ENCODE measurements around the gene UAP1L1. TPM values are rescaled to one million over a fixed set of nuclear protein-coding genes. Genes with fewer than 3 reads are reported as not detected.

UAP1L1 gene
- total RNA-seq, 1 donor from 2014 or later: 17.2 TPM

GRCh38 chr9:137076636-137077009, 694 bp upstream of the UAP1L1 start:
- Mint-ChIP-seq H3K27me3 (no peaks in the 10 kb centered on the region), H3K27ac (peak overlapping the region; percentile 35), H3K4me3 (peak overlapping the region; percentile 77), H3K36me3 (ENCODE audit: low read depth) (peaks cover 7% of the 10 kb centered on the region), H3K9me3 (no peaks in the 10 kb centered on the region), H3K4me1 (peaks cover 21% of the 10 kb centered on the region)
- ATAC-seq (ENCODE audit: low read depth) (no peak), DNase-seq (no peak)
- CTCF ChIA-PET: interaction anchor here (0.7 to 1.3 kb wide), 3 partner anchors 11 to 41 kb away, joined by 3 read pairs; no protein-coding TSS in a partner anchor
- POLR2A ChIA-PET: interaction anchor here (0.6 to 2.3 kb wide), 5 partner anchors 9 to 196 kb away, joined by 3 to 21 read pairs (median 3); partner anchors contain the start of genes MAN1B1 and NELFB
- intact Hi-C loops (cut with micrococcal nuclease): loop anchor here (1.0 kb wide), 1 partner anchor 9 kb away; no protein-coding TSS in a partner anchor
- no peak for TF ChIP-seq CTCF (IDR thresholded peaks at IDR 0.05)

GRCh38 chr9:137077758-137078693, 709 bp downstream of the UAP1L1 start:
- H3K9me3 Mint-ChIP-seq: no peaks in the 10 kb centered on the region
- no peak for TF ChIP-seq CTCF (IDR thresholded peaks at IDR 0.05)
- no peaks in the 10 kb centered on the region for H3K27me3 Mint-ChIP-seq
- POLR2A ChIA-PET: interaction anchor here (1.1 to 2.3 kb wide), 3 partner anchors 8 to 163 kb away, joined by 3 to 21 read pairs (median 3); partner anchors contain the start of genes MAN1B1 and TUBB4B
- H3K36me3 Mint-ChIP-seq (ENCODE audit: low read depth): peaks cover 15% of the 10 kb centered on the region
- ATAC-seq (ENCODE audit: low read depth) (peak; percentile 38), DNase-seq (peak; percentile 38)
- CTCF ChIA-PET: no interaction called here
- peaks cover 28% of the 10 kb centered on the region for H3K4me1 Mint-ChIP-seq
- H3K27ac Mint-ChIP-seq: no peak overlapping the region
- intact Hi-C loops (cut with micrococcal nuclease): loop anchor here (1.0 kb wide), 1 partner anchor 7 kb away; no protein-coding TSS in a partner anchor
- peak overlapping the region; percentile 78 for H3K4me3 Mint-ChIP-seq

GRCh38 chr9:137078701-137079400, 1.5 kb downstream of the UAP1L1 start:
- ChIA-PET CTCF (no interaction called here), POLR2A (interaction anchor here (2.3 kb wide), 1 partner anchor 7 kb away, joined by 21 read pairs; the partner anchor contains the start of gene MAN1B1)
- Mint-ChIP-seq H3K27ac (no peak overlapping the region), H3K27me3 (no peaks in the 10 kb centered on the region), H3K4me3 (peak overlapping the region; percentile 78), H3K9me3 (no peaks in the 10 kb centered on the region), H3K4me1 (peaks cover 37% of the 10 kb centered on the region), H3K36me3 (ENCODE audit: low read depth) (peaks cover 18% of the 10 kb centered on the region)
- intact Hi-C loops (cut with micrococcal nuclease): no loop called here
- TF ChIP-seq CTCF (IDR thresholded peaks at IDR 0.05): no peak
- DNase-seq (no peak), ATAC-seq (ENCODE audit: low read depth) (no peak)

- Mint-ChIP-seq H3K9me3 (no peaks in the 10 kb centered on the region), H3K36me3 (ENCODE audit: low read depth) (peaks cover 19% of the 10 kb centered on the region), H3K4me1 (peaks cover 41% of the 10 kb centered on the region), H3K27ac (no peak overlapping the region), H3K4me3 (no peak overlapping the region), H3K27me3 (no peaks in the 10 kb centered on the region)
- DNase-seq (no peak), ATAC-seq (ENCODE audit: low read depth) (no peak)
- CTCF ChIA-PET: no interaction called here
- TF ChIP-seq CTCF (IDR thresholded peaks at IDR 0.05): no peak
- intact Hi-C loops (cut with micrococcal nuclease): no loop called here
- POLR2A ChIA-PET: no interaction called here
Observed at GRCh38 chr9:137079401-137079787, 2.1 kb downstream of the UAP1L1 start.

All from activated B cell treated with CpG ODN at 0.5 μM for 24 hours (primary cell).